ENCODE data around the gene WNT7B. TPM values are rescaled to one million over a fixed set of nuclear protein-coding genes. Genes with fewer than 3 reads are reported as not detected.

Gene WNT7B
- polyA plus RNA-seq, 1 of the 3 experiments (the other 2 are of a cell fraction) = 0.13 TPM

DNA sequence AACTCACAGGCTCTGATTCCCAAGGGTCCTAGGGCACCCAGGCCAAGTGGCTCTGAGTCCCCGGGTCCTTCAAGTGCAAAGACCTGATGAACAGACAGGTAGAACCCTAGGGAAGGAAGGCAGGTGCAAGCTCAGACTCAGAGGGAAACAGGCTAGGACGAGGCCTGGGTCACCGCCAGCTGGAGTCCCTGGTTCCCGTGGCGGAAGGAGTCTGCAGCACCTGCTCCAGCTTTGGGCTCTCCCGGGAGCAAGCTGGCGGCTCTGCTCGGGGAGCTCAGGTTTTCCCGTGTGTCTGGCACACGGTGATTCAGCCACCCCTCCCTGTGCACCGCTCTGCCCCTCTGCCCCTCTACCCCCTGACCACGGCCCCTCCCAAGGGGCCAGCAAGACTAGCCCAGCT is 59.8 kb downstream of the WNT7B start:
- POLR2A ChIA-PET = no interaction called here
- WGBS (ENCODE audit: low lambda C conversion rate) = 69% methylated on average over 3 of the region's 12 CpGs
- no peak overlapping the region for H3K4me3 ChIP-seq (ENCODE audit: low read depth in 2 of 2, low read length in 1 of 2)

More for the DNA sequence above, 59.8 kb downstream of the WNT7B start:
- H3K27me3 ChIP-seq (ENCODE audit: insufficient read depth) = no peaks in the 10 kb centered on the region
- CTCF ChIA-PET = no interaction called here
- no peak overlapping the region for H3K4me2 ChIP-seq
- H2AFZ ChIP-seq (ENCODE audit: low read depth) = no peak overlapping the region
- H3K9ac ChIP-seq = no peak overlapping the region
- no peak for DNase-seq
- no peaks in the 10 kb centered on the region for H3K4me1 ChIP-seq (ENCODE audit: control insufficient read depth in 1 of 2, insufficient read depth in 2 of 2, low read depth in 1 of 2, low read length in 1 of 2)
- no peaks in the 10 kb centered on the region for H3K36me3 ChIP-seq (replicated peaks in 1 of 2; ENCODE audit: control insufficient read depth in 1 of 2, insufficient read depth in 2 of 2, low read length in 1 of 2)
- no peaks in the 10 kb centered on the region for H3K9me2 ChIP-seq
- H3F3A ChIP-seq (replicated peaks; ENCODE audit: insufficient read depth) = no peaks in the 10 kb centered on the region
- no peaks in the 10 kb centered on the region for H4K20me1 ChIP-seq (ENCODE audit: insufficient read depth)
- TF ChIP-seq SMC3 (IDR thresholded peaks at IDR 0.05; ENCODE audit: low read depth, low read length) (no peak), TAF1 (IDR thresholded peaks at IDR 0.05; ENCODE audit: borderline replicate concordance, low read depth, low read length) (no peak), POLR2AphosphoS5 (IDR thresholded peaks at IDR 0.05; ENCODE audit: low read depth, low read length) (no peak), FOXJ3 (CRISPR knock-in tag; IDR thresholded peaks at IDR 0.05) (no peak), SIN3A (IDR thresholded peaks at IDR 0.05; ENCODE audit: borderline replicate concordance, low read depth, low read length) (no peak), FOXM1 (IDR thresholded peaks at IDR 0.05; ENCODE audit: low read depth) (no peak), GABPA (IDR thresholded peaks at IDR 0.05; ENCODE audit: low read depth) (no peak), RAD21 (IDR thresholded peaks at IDR 0.05; ENCODE audit: low read length) (no peak), RXRA (IDR thresholded peaks at IDR 0.05; ENCODE audit: borderline replicate concordance, low read depth) (no peak), EZH2phosphoT487 (IDR thresholded peaks at IDR 0.05; ENCODE audit: borderline replicate concordance, low read depth) (no peak), JUND (IDR thresholded peaks at IDR 0.05) (no peak)
- TF ChIP-seq, protein P1, sequence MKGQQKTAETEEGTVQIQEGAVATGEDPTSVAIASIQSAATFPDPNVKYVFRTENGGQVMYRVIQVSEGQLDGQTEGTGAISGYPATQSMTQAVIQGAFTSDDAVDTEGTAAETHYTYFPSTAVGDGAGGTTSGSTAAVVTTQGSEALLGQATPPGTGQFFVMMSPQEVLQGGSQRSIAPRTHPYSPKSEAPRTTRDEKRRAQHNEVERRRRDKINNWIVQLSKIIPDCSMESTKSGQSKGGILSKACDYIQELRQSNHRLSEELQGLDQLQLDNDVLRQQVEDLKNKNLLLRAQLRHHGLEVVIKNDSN (IDR thresholded peaks at IDR 0.05; ENCODE audit: borderline replicate concordance, low read depth) = no peak
- TF ChIP-seq, protein P2, sequence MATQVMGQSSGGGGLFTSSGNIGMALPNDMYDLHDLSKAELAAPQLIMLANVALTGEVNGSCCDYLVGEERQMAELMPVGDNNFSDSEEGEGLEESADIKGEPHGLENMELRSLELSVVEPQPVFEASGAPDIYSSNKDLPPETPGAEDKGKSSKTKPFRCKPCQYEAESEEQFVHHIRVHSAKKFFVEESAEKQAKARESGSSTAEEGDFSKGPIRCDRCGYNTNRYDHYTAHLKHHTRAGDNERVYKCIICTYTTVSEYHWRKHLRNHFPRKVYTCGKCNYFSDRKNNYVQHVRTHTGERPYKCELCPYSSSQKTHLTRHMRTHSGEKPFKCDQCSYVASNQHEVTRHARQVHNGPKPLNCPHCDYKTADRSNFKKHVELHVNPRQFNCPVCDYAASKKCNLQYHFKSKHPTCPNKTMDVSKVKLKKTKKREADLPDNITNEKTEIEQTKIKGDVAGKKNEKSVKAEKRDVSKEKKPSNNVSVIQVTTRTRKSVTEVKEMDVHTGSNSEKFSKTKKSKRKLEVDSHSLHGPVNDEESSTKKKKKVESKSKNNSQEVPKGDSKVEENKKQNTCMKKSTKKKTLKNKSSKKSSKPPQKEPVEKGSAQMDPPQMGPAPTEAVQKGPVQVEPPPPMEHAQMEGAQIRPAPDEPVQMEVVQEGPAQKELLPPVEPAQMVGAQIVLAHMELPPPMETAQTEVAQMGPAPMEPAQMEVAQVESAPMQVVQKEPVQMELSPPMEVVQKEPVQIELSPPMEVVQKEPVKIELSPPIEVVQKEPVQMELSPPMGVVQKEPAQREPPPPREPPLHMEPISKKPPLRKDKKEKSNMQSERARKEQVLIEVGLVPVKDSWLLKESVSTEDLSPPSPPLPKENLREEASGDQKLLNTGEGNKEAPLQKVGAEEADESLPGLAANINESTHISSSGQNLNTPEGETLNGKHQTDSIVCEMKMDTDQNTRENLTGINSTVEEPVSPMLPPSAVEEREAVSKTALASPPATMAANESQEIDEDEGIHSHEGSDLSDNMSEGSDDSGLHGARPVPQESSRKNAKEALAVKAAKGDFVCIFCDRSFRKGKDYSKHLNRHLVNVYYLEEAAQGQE (IDR thresholded peaks at IDR 0.05; ENCODE audit: low read depth, low read length) = no peak
- TF ChIP-seq, protein P3, sequence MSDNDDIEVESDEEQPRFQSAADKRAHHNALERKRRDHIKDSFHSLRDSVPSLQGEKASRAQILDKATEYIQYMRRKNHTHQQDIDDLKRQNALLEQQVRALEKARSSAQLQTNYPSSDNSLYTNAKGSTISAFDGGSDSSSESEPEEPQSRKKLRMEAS (IDR thresholded peaks at IDR 0.05; ENCODE audit: low read depth) = no peak
- TF ChIP-seq, protein P4, sequence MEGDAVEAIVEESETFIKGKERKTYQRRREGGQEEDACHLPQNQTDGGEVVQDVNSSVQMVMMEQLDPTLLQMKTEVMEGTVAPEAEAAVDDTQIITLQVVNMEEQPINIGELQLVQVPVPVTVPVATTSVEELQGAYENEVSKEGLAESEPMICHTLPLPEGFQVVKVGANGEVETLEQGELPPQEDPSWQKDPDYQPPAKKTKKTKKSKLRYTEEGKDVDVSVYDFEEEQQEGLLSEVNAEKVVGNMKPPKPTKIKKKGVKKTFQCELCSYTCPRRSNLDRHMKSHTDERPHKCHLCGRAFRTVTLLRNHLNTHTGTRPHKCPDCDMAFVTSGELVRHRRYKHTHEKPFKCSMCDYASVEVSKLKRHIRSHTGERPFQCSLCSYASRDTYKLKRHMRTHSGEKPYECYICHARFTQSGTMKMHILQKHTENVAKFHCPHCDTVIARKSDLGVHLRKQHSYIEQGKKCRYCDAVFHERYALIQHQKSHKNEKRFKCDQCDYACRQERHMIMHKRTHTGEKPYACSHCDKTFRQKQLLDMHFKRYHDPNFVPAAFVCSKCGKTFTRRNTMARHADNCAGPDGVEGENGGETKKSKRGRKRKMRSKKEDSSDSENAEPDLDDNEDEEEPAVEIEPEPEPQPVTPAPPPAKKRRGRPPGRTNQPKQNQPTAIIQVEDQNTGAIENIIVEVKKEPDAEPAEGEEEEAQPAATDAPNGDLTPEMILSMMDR (IDR thresholded peaks at IDR 0.05) = no peak
- H3K79me2 ChIP-seq (ENCODE audit: insufficient read depth) = no peaks in the 10 kb centered on the region
- H3K27ac ChIP-seq (ENCODE audit: low read depth in 2 of 2, low read length in 1 of 2) = no peak overlapping the region
- no peaks in the 10 kb centered on the region for H3K9me3 ChIP-seq
